Kidney (tissue), 14 donors: ENCODE measurements around the gene SREBF1. TPM values are rescaled to one million over a fixed set of nuclear protein-coding genes. Genes with fewer than 3 reads are reported as not detected.

Source experiments
- DNase-seq, 5 donors: peaks; one replicate each; pipeline ENCODE4 v3.0.0-alpha.2; 2013 to 2020
- FAIRE-seq: peaks from 2 replicates; lab custom pipeline; 2012; peaks lifted over from hg19 to GRCh38; lab: Jason Lieb, UNC
- H3K27ac ChIP-seq, 2 donors: one replicate each; pipeline ENCODE4 v1.7.0; 2013; ENCODE audit warnings: low read depth in 2 of 2, low read length in 2 of 2, inconsistent platforms in 1 of 2
- H3K27me3 ChIP-seq: one replicate; pipeline ENCODE4 v1.7.1; 2013; ENCODE audit warnings: low read length, inconsistent platforms; ENCODE audit not compliant: control insufficient read depth, insufficient read depth
- H3K36me3 ChIP-seq, 3 donors: one replicate each; pipeline versions ENCODE4 v1.7.0 to v1.7.1; 2013; ENCODE audit warnings: low read length in 3 of 3, control low read depth in 1 of 3, inconsistent platforms in 1 of 3; ENCODE audit not compliant: insufficient read depth in 3 of 3, control insufficient read depth in 2 of 3
- H3K4me1 ChIP-seq, 3 donors: one replicate each; pipeline versions ENCODE4 v1.7.0 to v1.7.1; 2013; ENCODE audit warnings: low read length in 3 of 3, inconsistent platforms in 1 of 3, low read depth in 1 of 3; ENCODE audit not compliant: control insufficient read depth in 2 of 3, insufficient read depth in 2 of 3
- H3K4me3 ChIP-seq, 3 donors: one replicate each; pipeline versions ENCODE4 v1.7.0 to v1.8.1; 2013; ENCODE audit warnings: low read length in 3 of 3, control low read depth in 1 of 3, inconsistent platforms in 1 of 3
- H3K9ac ChIP-seq, 3 donors: one replicate each; pipeline versions ENCODE4 v1.7.0 to v1.7.1; 2013; ENCODE audit warnings: low read length in 3 of 3, control low read depth in 1 of 3, inconsistent platforms in 1 of 3
- H3K9me3 ChIP-seq, 3 donors: one replicate each; pipeline versions ENCODE4 v1.7.0 to v1.7.1; 2013; ENCODE audit warnings: low read length in 3 of 3, control low read depth in 1 of 3, inconsistent platforms in 1 of 3; ENCODE audit not compliant: control insufficient read depth in 2 of 3, insufficient read depth in 1 of 3
- intact Hi-C: fragments of 100-400 bp; cut with DNase I; formaldehyde crosslinking; loops from one replicate; pipeline ENCODE4 v1.11.1; 2022
- polyA plus RNA-seq: library from polyadenylated mRNA; stranded (reverse); fragments of 350-450 nt; fragmentation: Illumina TruSeq; extraction: RNeasy Lipid Tissue Mini Kit (QIAGEN cat#74804); gene quantifications from one replicate; pipeline ENCODE4 v1.2.3, GENCODE V29; 2014; ENCODE audit warnings: low read depth, low replicate concordance; ENCODE audit not compliant: insufficient read depth
- total RNA-seq: library from RNA; stranded (reverse); fragmentation: NEBNext Ultra II Directional; extraction: Animal tissue kit (Norgen Biotek cat#: 25700); gene quantifications from one replicate; pipeline ENCODE4 v1.2.1, GENCODE V29; 2021
- TF ChIP-seq, protein P1 (sequence below): IDR thresholded peaks from 3 replicates; pipeline ENCODE4 v1.5.1; 2012; ENCODE audit warnings: mild to moderate bottlenecking, moderate library complexity, borderline replicate concordance; ENCODE audit not compliant: insufficient read depth; ENCODE audit errors: extremely low read depth
- donor health status: control.
- donor health status: control.
- donor health status: control.
- donor health status: control.
- donor health status: control.
- donor health status: DM: yes; HTN: yes; CAD: no.
- donor health status: Normal renal cell carcinoma (clear cell type).

The SREBF1 gene
- total and polyA plus RNA-seq, 2 donors from 2014 or later = 37.6 to 48.3 TPM

DNA sequence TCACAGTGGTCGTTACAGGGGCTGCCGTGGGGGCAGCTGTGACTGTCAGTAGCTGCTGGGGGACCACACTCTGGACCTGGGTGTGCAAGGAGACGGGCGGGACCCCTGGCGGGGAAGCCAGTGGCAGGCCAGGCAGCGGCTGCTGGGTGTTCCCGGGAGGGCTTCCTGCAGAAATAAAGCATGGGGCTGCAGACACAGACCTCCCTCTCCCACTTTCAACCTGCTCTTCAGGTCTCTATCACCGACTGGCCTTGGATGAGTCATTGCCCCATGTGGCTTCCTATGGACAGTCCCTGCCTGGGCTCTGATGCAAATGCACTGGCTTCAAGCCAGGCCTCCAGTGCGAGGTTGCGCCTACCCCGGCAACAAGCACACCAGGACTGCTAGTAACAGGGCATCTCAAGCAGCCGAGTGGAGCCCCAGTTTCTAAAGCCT lies 17.2 kb downstream of the SREBF1 start:
- no peak overlapping the region for H3K27ac ChIP-seq
- DNase-seq (no peak), FAIRE-seq (no peak)
- H3K27me3 ChIP-seq = no peaks in the 10 kb centered on the region
- intact Hi-C loops = no loop called here
- H3K36me3 ChIP-seq = peaks cover 0 to 25% (median 8%) of the 10 kb centered on the region in 3 donors
- peaks cover 2 to 31% (median 13%) of the 10 kb centered on the region in 3 donors for H3K4me1 ChIP-seq
- no peak overlapping the region for H3K4me3 ChIP-seq
- no peaks in the 10 kb centered on the region for H3K9me3 ChIP-seq
- TF ChIP-seq, protein P1, sequence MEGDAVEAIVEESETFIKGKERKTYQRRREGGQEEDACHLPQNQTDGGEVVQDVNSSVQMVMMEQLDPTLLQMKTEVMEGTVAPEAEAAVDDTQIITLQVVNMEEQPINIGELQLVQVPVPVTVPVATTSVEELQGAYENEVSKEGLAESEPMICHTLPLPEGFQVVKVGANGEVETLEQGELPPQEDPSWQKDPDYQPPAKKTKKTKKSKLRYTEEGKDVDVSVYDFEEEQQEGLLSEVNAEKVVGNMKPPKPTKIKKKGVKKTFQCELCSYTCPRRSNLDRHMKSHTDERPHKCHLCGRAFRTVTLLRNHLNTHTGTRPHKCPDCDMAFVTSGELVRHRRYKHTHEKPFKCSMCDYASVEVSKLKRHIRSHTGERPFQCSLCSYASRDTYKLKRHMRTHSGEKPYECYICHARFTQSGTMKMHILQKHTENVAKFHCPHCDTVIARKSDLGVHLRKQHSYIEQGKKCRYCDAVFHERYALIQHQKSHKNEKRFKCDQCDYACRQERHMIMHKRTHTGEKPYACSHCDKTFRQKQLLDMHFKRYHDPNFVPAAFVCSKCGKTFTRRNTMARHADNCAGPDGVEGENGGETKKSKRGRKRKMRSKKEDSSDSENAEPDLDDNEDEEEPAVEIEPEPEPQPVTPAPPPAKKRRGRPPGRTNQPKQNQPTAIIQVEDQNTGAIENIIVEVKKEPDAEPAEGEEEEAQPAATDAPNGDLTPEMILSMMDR = no peak
- no peak overlapping the region for H3K9ac ChIP-seq

DNA sequence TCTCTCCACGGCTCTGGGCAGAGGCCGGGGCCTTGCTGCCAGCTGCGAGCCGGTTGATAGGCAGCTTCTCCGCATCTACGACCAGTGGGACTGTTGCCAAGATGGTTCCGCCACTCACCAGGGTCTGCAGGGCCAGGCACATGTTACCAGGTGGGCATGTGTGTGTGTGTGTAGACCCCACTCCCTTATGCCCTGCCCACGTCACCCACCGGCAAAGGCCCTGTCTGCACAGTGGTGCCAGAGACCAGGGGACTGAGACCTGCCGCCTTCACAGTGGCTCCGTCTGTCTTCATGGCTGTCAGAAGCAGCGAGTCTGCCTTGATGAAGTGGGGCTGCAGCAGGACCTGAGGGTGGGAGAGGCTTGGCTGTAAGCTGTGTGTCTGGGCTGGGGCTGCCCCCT lies 17.7 kb downstream of the SREBF1 start:
- no peaks in the 10 kb centered on the region for H3K9me3 ChIP-seq
- intact Hi-C loops = no loop called here
- peaks cover 2 to 27% (median 8%) of the 10 kb centered on the region in 3 donors for H3K4me1 ChIP-seq
- TF ChIP-seq, protein P1 = no peak
- no peak overlapping the region for H3K9ac ChIP-seq
- H3K4me3 ChIP-seq = no peak overlapping the region
- DNase-seq (no peak), FAIRE-seq (no peak)
- H3K36me3 ChIP-seq = peaks cover 0 to 27% (median 12%) of the 10 kb centered on the region in 3 donors
- no peaks in the 10 kb centered on the region for H3K27me3 ChIP-seq
- no peak overlapping the region for H3K27ac ChIP-seq

DNA sequence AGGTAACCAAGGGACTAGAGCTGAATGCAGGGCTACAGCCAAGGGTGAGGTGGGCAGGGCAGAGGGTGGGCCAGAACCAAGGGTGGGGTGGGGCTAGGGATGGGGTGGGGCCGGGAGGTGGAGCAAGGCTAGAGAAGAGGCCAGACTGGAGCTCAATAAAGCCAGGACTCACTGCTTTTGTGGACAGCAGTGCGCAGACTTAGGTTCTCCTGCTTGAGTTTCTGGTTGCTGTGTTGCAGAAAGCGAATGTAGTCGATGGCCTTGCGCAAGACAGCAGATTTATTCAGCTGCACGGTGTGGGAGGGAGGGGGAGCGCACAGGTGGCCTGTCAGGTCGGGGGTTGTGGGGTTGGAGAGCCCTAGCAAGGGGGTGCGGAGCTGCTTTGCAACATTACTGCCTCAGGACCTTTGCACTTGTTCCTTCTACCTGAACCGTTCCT lies 18.7 kb downstream of the SREBF1 start:
- intact Hi-C loops = no loop called here
- TF ChIP-seq, protein P1 = no peak
- Histone ChIP-seq H3K4me3 (no peak overlapping the region), H3K36me3 (peaks cover 0 to 28% (median 12%) of the 10 kb centered on the region in 3 donors), H3K4me1 (peaks cover 0 to 22% (median 5%) of the 10 kb centered on the region in 3 donors), H3K9me3 (no peaks in the 10 kb centered on the region), H3K9ac (no peak overlapping the region), H3K27me3 (no peaks in the 10 kb centered on the region), H3K27ac (no peak overlapping the region)
- FAIRE-seq (no peak), DNase-seq (no peak)

DNA sequence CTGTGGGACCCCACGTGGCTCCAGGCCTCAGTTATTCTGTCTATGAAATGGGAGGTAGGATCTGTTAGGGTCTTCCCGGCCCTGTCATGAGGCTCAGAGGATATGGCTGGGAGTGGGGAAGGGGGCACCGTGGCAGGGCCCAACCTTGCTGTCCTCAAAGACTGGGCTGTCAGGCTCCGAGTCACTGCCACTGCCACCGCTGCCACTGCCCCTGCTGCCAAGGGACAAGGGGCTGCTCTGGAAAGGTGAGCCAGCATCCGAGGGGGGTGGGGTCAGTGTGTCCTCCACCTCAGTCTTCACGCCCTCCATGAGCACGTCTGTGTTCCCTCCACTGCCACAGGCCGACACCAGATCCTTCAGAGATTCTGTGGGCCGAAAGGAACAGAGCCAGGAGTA lies 19.2 kb downstream of the SREBF1 start:
- H3K36me3 ChIP-seq = peaks cover 0 to 32% (median 12%) of the 10 kb centered on the region in 3 donors
- TF ChIP-seq, protein P1 = no peak
- no peak overlapping the region for H3K27ac ChIP-seq
- DNase-seq (no peak), FAIRE-seq (no peak)
- no peaks in the 10 kb centered on the region for H3K27me3 ChIP-seq
- no peak overlapping the region for H3K4me3 ChIP-seq
- H3K9me3 ChIP-seq = no peaks in the 10 kb centered on the region
- intact Hi-C loops = no loop called here
- peaks cover 0 to 17% (median 5%) of the 10 kb centered on the region in 3 donors for H3K4me1 ChIP-seq
- H3K9ac ChIP-seq = no peak overlapping the region
